H54 (cell line): ENCODE data around the gene P2RX1.

Source experiments
- DNase-seq: peaks from one replicate; pipeline ENCODE4 v3.0.0; 2011; ENCODE audit warnings: low spot score, mixed read lengths; ENCODE audit not compliant: insufficient read length
- FAIRE-seq: peaks from 3 replicates; lab custom pipeline; 2011; peaks lifted over from hg19 to GRCh38; lab: Jason Lieb, UNC
- POLR2A ChIP-seq: IDR thresholded peaks from 2 replicates; pipeline ENCODE4 v1.6.1; 2011; ENCODE audit warnings: low read depth, mild to moderate bottlenecking, low read length

The P2RX1 gene

DNA sequence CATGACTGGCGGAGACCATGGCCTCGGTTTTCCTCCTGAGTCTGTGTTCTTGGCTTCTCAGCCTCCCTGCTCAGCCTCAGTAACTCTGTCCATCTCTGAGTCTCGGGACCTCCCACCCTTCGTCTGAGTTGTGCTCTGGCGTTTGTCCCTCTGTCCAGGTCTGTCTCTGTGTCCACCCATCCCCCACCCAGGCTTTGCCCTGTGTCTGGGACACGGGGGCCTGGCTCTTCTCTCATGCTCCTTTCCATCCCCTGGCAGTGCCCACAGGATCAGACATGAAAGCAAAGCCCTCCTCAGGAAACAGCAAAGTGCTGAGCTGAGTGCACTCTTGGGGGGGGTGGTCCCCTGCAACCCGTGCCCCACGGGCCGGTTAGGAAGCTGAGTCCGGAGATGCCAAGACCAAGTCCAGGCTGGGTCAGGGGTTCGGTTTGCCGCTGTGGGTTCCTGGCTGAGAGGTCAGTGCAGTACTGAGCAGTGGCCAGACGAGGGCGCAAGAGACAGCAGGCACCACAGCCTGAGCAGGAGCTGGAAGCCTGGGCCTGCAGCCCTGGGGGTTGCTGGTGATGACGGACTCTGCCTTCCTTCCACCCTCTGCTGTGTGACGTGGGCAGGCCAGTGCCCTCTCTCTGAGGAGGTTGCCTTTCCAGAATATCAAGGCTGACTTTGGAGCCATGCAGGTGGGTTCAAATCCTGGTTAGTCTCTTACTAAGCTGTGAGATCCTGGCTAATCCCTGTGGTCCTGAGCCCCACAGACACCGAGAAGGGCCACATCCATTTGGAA, 2.5 kb downstream of the P2RX1 start:
- TF ChIP-seq POLR2A: no peak
- FAIRE-seq: peak; percentile 67
- peak; percentile 95 for DNase-seq

DNA sequence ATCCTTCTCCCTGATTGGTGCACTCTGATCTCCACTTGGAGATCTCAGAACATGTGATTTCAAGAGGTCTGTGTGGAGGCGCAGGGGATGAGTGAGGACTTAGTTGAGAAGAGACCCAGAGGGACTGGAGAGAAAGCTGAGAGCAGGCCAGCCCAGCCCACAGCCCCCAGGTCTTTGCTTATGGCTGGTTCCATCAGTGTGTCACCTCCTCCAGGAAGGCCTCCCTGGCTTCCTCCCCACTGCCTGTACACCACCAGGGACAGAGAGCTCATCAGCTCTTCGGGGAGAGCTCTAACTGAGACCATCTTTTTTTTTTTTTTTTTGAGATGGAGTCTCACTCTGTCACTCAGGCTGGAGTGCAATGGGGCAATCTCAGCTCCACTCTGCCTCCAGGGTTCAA, 3.4 kb downstream of the P2RX1 start:
- no peak for DNase-seq
- no peak for FAIRE-seq
- TF ChIP-seq POLR2A: no peak

GRCh38 chr17:3911271-3912053, 4.8 kb downstream of the P2RX1 start:
- DNase-seq: no peak
- TF ChIP-seq POLR2A: no peak
- FAIRE-seq: no peak

GRCh38 chr17:3910420-3911270, 5.6 kb downstream of the P2RX1 start:
- TF ChIP-seq POLR2A: no peak
- FAIRE-seq: no peak
- DNase-seq: no peak

GRCh38 chr17:3909257-3909656, 7.0 kb downstream of the P2RX1 start:
- FAIRE-seq: no peak
- no peak for DNase-seq
- no peak for TF ChIP-seq POLR2A

- DNase-seq: no peak
- no peak for TF ChIP-seq POLR2A
- FAIRE-seq: no peak
Observed at GRCh38 chr17:3907483-3908216, 8.6 kb downstream of the P2RX1 start.

GRCh38 chr17:3906881-3907280, 9.4 kb downstream of the P2RX1 start:
- no peak for FAIRE-seq
- no peak for TF ChIP-seq POLR2A
- DNase-seq: no peak

GRCh38 chr17:3905017-3905520, 11.2 kb downstream of the P2RX1 start:
- DNase-seq (no peak), FAIRE-seq (no peak)
- TF ChIP-seq POLR2A: no peak

GRCh38 chr17:3904501-3904900, 11.8 kb downstream of the P2RX1 start:
- FAIRE-seq (no peak), DNase-seq (no peak)
- TF ChIP-seq POLR2A: no peak

DNA sequence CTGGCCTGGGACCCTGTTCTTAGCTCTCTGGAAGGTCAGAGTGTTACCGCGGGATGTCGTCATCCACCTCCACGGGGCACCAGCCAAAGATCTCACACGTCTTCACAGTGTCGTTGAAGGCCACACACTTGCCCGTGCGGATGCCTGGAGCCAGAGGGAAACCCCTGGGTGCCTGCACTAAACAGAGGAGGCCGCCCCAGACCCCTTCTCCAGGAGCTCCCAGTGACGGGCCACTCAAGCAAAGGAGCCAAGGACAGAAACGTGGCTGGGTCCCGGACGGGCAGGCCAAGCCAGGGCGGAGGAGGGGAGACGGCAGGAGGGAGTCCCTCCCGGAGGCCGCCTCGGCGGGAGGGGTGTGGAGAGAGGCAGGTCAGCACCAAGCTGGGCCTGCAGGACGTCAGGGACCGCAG, 12.4 kb downstream of the P2RX1 start:
- DNase-seq (no peak), FAIRE-seq (no peak)
- no peak for TF ChIP-seq POLR2A

DNA sequence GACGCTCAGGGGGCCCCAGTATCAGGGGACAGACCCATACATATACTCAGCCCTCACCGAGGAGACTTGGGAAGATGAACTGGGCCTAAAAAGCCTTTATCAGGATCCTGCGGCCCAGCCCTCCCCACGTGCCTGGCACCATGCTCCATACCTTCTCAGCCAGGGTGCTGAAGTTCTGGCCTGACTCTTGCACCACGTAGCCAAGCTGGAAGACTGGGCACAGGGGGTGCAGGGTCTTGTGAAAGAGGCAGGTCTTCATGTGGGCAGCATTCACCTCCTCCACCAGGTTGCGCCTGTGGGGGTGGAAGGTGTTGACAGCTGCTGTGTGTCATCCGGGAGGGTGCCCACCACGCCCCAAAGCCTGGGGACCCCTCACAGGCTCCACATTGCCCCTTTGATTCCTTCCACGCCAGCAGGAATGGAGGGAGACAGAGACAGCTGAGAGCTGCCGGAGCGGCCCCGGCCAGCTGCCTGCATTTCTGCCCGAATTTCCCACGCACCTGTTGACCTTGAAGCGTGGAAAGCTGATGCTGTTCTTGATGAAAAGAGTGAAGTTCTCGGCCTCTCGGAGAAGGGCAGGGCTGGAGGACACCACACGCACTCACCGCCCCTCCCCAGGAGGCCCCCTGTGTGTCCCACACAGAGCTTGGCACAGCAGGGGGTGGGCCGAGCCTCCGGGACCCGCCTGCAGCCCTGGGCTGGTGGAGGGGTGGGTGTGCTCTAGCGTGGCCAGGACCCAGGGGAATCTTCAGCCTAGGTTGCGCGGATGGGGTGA, 13.0 kb downstream of the P2RX1 start:
- TF ChIP-seq POLR2A: no peak
- no peak for FAIRE-seq

DNA sequence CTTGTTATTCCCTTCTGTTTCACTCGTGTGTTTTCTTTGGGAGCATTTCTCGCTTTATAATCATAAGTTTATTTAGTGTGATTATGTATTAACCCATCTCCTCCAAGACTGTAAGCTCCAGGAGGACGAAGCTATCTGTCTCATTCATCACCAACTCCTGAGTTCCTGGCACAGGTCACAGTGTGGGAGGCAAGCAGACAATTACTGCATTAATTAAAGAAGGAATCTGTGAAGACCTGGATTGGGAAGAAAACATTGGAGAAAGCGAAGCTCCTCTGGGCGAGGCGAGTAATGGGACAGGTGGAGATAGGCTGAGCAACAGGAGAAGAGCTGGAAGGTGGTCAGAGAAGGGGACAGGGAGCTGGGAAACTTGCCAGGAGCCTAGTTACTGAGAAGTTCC, 15.6 kb downstream of the P2RX1 start:
- DNase-seq (no peak), FAIRE-seq (no peak)
- TF ChIP-seq POLR2A: no peak

More for the DNA sequence above, 13.0 kb downstream of the P2RX1 start:
- DNase-seq: no peak

DNA sequence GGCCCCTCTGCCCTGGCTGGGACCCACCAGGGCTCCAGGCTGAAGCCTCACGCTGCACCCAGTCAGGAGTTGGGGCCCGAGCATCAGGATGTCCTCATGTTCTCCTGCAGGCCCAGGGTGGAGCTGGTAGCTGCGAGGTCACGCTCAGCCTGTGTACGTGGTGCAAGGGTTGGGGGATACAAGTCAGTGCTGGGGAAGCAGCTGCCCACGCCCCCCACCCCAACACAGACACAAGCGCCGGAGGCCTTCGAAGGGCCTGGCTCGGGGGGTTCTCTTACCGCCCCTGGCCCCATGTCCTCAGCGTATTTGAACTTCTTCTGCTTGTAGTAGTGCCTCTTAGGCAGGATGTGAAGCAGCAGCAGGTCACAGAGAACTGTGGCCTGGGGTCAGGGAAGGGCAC, 18.5 kb downstream of the P2RX1 start:
- TF ChIP-seq POLR2A: no peak
- FAIRE-seq (no peak), DNase-seq (no peak)
